ENCODE data around the gene MARCHF3. TPM values are rescaled to one million over a fixed set of nuclear protein-coding genes. Genes with fewer than 3 reads are reported as not detected.
"Not testable (repeated sequence)": the region's sequence is repeated elsewhere in the genome, so short reads cannot be mapped to it uniquely, and the experiment has no call there.

The MARCHF3 gene
- total and polyA plus RNA-seq, 2 donors (not counting 3 experiments of a cell fraction or from before 2014, with no cell fraction given), result 31.9 to 35.0 TPM

GRCh38 chr5:127019928-127020327, 10.4 kb downstream of the MARCHF3 start:
- Histone ChIP-seq H4K20me1 (replicated peaks; ENCODE audit: control insufficient read depth, extremely low read depth, insufficient read depth, low read length) (no peaks in the 10 kb centered on the region), H3K9me1 (replicated peaks; ENCODE audit: control insufficient read depth, extremely low read depth, insufficient read depth, low read length) (no peaks in the 10 kb centered on the region), H3K9me3 (replicated peaks; ENCODE audit: control insufficient read depth, insufficient read depth, low read length) (no peaks in the 10 kb centered on the region), H3K79me2 (ENCODE audit: control insufficient read depth, insufficient read depth, low read length) (peaks cover 89% of the 10 kb centered on the region), H3K27me3 (ENCODE audit: control insufficient read depth in 2 of 2, insufficient read depth in 2 of 2, low read length in 2 of 2) (no peaks in the 10 kb centered on the region), H3K36me3 (ENCODE audit: control insufficient read depth in 2 of 2, extremely low read depth in 1 of 2, insufficient read depth in 2 of 2, low read length in 2 of 2) (no peaks in the 10 kb centered on the region), H3K4me2 (ENCODE audit: insufficient read depth, low read length) (no peak overlapping the region), H3K4me1 (ENCODE audit: control insufficient read depth, extremely low read depth, insufficient read depth, low read length) (peaks cover 7% of the 10 kb centered on the region), H3K4me3 (replicated peaks in 1 of 3; ENCODE audit: insufficient read depth in 1 of 3, low read depth in 1 of 3, low read length in 3 of 3) (no peak overlapping the region), H2AFZ (ENCODE audit: low read depth, low read length) (no peak overlapping the region), H3K27ac (ENCODE audit: insufficient read depth, low read depth, low read length) (no peak overlapping the region), H3K9ac (replicated peaks; ENCODE audit: extremely low read depth, insufficient read depth, low read length) (no peak overlapping the region)
- no TSS peak for BruUV-seq (replicated peaks)
- FAIRE-seq (no peak), DNase-seq (ENCODE audit: low read depth, low spot score) (no peak)
- ChIA-PET POLR2A (no interaction called here), CTCF (interaction anchor here (1.7 kb wide), 1 partner anchor 15 kb away, joined by 4 read pairs; no protein-coding TSS in a partner anchor)
- dilution Hi-C loops (cut with MboI; ENCODE audit: extremely low pct_ligation_motif_present, low sequenced_read_pairs), result no loop called here
- no peak for TF ChIP-seq CTCF (IDR thresholded peaks at IDR 0.05; ENCODE audit: extremely low read depth in 1 of 2, insufficient read depth in 1 of 2, low read depth in 1 of 2, low read length in 2 of 2)
- TF ChIP-seq FOS (IDR thresholded peaks at IDR 0.05; ENCODE audit: borderline replicate concordance, insufficient read depth, low read length), result no peak
- TF ChIP-seq JUN (IDR thresholded peaks at IDR 0.05; ENCODE audit: borderline replicate concordance, insufficient read depth, insufficient read length, low read depth), result no peak
- no peak for TF ChIP-seq MYC (IDR thresholded peaks at IDR 0.05; ENCODE audit: low read depth, low read length)
- TF ChIP-seq POLR2A (IDR thresholded peaks at IDR 0.05; ENCODE audit: low read depth, low read length), result no peak
- no peak for TF ChIP-seq MAX (IDR thresholded peaks at IDR 0.05; ENCODE audit: insufficient read depth, insufficient read length)
- TF ChIP-seq POLR2AphosphoS5 (IDR thresholded peaks at IDR 0.05; ENCODE audit: insufficient read depth, low read depth, low read length), result no peak
- TF ChIP-seq EZH2 (IDR thresholded peaks at IDR 0.05; ENCODE audit: borderline replicate concordance, low read depth, low read length, severe bottlenecking), result no peak
- no peak for TF ChIP-seq GATA2 (IDR thresholded peaks at IDR 0.05; ENCODE audit: insufficient read depth, insufficient read length, low read depth, low read length)
- intact Hi-C loops (cut with micrococcal nuclease), result no loop called here

- H3K27ac ChIP-seq (ENCODE audit: insufficient read depth, low read depth, low read length); POLR2A ChIA-PET; H2AFZ ChIP-seq (ENCODE audit: low read depth, low read length); H3K9ac ChIP-seq (replicated peaks; ENCODE audit: extremely low read depth, insufficient read depth, low read length); H3K4me3 ChIP-seq (replicated peaks in 1 of 3; ENCODE audit: insufficient read depth in 1 of 3, low read depth in 1 of 3, low read length in 3 of 3); H3K27me3 ChIP-seq (ENCODE audit: control insufficient read depth in 2 of 2, insufficient read depth in 2 of 2, low read length in 2 of 2); dilution Hi-C loops (cut with MboI; ENCODE audit: extremely low pct_ligation_motif_present, low sequenced_read_pairs); intact Hi-C loops (cut with micrococcal nuclease); DNase-seq (ENCODE audit: low read depth, low spot score); H3K9me1 ChIP-seq (replicated peaks; ENCODE audit: control insufficient read depth, extremely low read depth, insufficient read depth, low read length); BruUV-seq (replicated peaks); H3K4me2 ChIP-seq (ENCODE audit: insufficient read depth, low read length); H3K9me3 ChIP-seq (replicated peaks; ENCODE audit: control insufficient read depth, insufficient read depth, low read length); H3K36me3 ChIP-seq (ENCODE audit: control insufficient read depth in 2 of 2, extremely low read depth in 1 of 2, insufficient read depth in 2 of 2, low read length in 2 of 2); H4K20me1 ChIP-seq (replicated peaks; ENCODE audit: control insufficient read depth, extremely low read depth, insufficient read depth, low read length); FAIRE-seq: not testable (repeated sequence)
- Histone ChIP-seq H3K4me1 (ENCODE audit: control insufficient read depth, extremely low read depth, insufficient read depth, low read length) (peaks cover 38% of the 10 kb centered on the region), H3K79me2 (ENCODE audit: control insufficient read depth, insufficient read depth, low read length) (peaks cover 79% of the 10 kb centered on the region)
- CTCF ChIA-PET, result interaction anchor here (0.9 kb wide), 1 partner anchor 12 kb away, joined by 4 read pairs; no protein-coding TSS in a partner anchor
Measured at GRCh38 chr5:127016722-127017121, 13.6 kb downstream of the MARCHF3 start.

Data from endothelial cell of umbilical vein (primary cell).